Cardiac fibroblast (primary cell): ENCODE measurements around the gene AKAP13.

ENCODE experiments used
- DNase-seq, 2 donors: peaks; one replicate each; pipeline versions ENCODE4 v3.0.0 to v3.0.0-alpha.2; 2010; ENCODE audit warnings: low read depth in 2 of 2
- H3K4me3 ChIP-seq, 2 donors: replicated peaks in 1 of 2; 1 replicate in 1 of 2; 2 replicates in 1 of 2; pipeline ENCODE4 v1.5.1; 2011; ENCODE audit warnings: low read depth in 2 of 2, low read length in 2 of 2, mild to moderate bottlenecking in 2 of 2, moderate library complexity in 1 of 2
- CTCF ChIP-seq: IDR thresholded peaks from one replicate; pipeline ENCODE4 v1.5.1; 2011; ENCODE audit warnings: low read depth, mild to moderate bottlenecking, low read length, inconsistent platforms

Gene AKAP13

GRCh38 chr15:85462029-85462428 is 81.6 kb downstream of the AKAP13 start:
- no peak for DNase-seq
- no peak overlapping the region for H3K4me3 ChIP-seq
- TF ChIP-seq CTCF = no peak

- DNase-seq = no peak
- TF ChIP-seq CTCF = no peak
- no peak overlapping the region for H3K4me3 ChIP-seq
Measured at GRCh38 chr15:85463276-85463892, 83.0 kb downstream of the AKAP13 start.

GRCh38 chr15:85463976-85464375 is 83.6 kb downstream of the AKAP13 start:
- no peak for DNase-seq
- no peak for TF ChIP-seq CTCF
- no peak overlapping the region for H3K4me3 ChIP-seq

GRCh38 chr15:85464471-85464870 is 84.1 kb downstream of the AKAP13 start:
- no peak for DNase-seq
- TF ChIP-seq CTCF = no peak
- H3K4me3 ChIP-seq = no peak overlapping the region

- TF ChIP-seq CTCF = no peak
- H3K4me3 ChIP-seq = no peak overlapping the region
- no peak for DNase-seq
Measured at GRCh38 chr15:85470563-85471271, 90.3 kb downstream of the AKAP13 start.

- no peak for TF ChIP-seq CTCF
- no peak for DNase-seq
- no peak overlapping the region for H3K4me3 ChIP-seq
Measured at GRCh38 chr15:85472349-85472748, 91.9 kb downstream of the AKAP13 start.

- no peak for TF ChIP-seq CTCF
- DNase-seq = peak; percentile 50 to 58
- H3K4me3 ChIP-seq = no peak overlapping the region
Measured at GRCh38 chr15:85473455-85473854, 93.1 kb downstream of the AKAP13 start.
